Type B pancreatic cell (in vitro differentiated cells): ENCODE data around the gene PER3. TPM values are rescaled to one million over a fixed set of nuclear protein-coding genes. Genes with fewer than 3 reads are reported as not detected.
A peak's percentile ranks its signal among the peaks of the same experiment; 100 is the strongest.

Source experiments
- DNase-seq: peaks from one replicate; pipeline ENCODE4 v3.0.0; 2021; ENCODE audit warnings: mixed read lengths; ENCODE audit not compliant: unreplicated experiment; ENCODE audit errors: extremely low spot score
- H3K27ac Mint-ChIP-seq: 2 replicates; pipeline ENCODE4 v1.8.0; 2021; ENCODE audit warnings: mild to moderate bottlenecking, mixed read lengths
- H3K27me3 Mint-ChIP-seq: 2 replicates; pipeline ENCODE4 v1.8.0; 2021; ENCODE audit warnings: mixed read lengths
- H3K36me3 Mint-ChIP-seq: 2 replicates; pipeline ENCODE4 v1.8.0; 2021; ENCODE audit warnings: mixed read lengths
- H3K4me1 Mint-ChIP-seq: one replicate; pipeline ENCODE4 v1.8.0; 2021; ENCODE audit warnings: mixed read lengths; ENCODE audit not compliant: unreplicated experiment
- H3K4me3 Mint-ChIP-seq: 2 replicates; pipeline ENCODE4 v1.8.0; 2021; ENCODE audit warnings: mild to moderate bottlenecking, mixed read lengths
- H3K9me3 Mint-ChIP-seq: 2 replicates; pipeline ENCODE4 v1.8.0; 2021; ENCODE audit warnings: mixed read lengths
- total RNA-seq: library from RNA; stranded (reverse); gene quantifications from 2 replicates; pipeline ENCODE4 v1.2.1, GENCODE V29; 2021; ENCODE audit warnings: low replicate concordance
- TF ChIP-seq, protein P1 (sequence below): fragments of 200-600 bp; sonication (generic); conservative IDR thresholded peaks from 2 replicates; pipeline ENCODE4 v1.5.0; 2021; ENCODE audit warnings: antibody characterized with exemption, mild to moderate bottlenecking

Gene PER3
- total RNA-seq, 1 donor from 2014 or later, result 7.1 TPM

DNA sequence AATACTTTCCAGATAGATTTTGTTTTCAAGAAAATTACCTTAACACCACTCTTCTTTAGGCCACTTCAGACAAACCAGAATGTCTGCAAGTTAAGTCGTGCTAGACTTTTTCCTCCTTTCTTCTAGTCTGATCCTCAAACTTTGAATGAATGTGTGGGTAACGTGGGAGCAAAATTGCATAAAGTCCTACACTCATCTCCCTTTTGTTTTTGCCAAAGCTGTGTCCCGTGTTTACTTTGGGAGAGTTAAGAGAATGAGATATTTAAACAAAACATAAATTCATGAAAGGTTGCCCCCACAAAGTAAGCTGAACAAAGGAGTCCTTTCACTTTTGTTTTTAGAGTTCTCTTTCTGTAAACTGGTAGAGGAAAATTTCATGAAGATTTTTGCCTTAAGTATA is 29.9 kb upstream of the PER3 start:
- Mint-ChIP-seq H3K4me1 (peaks cover 28% of the 10 kb centered on the region), H3K9me3 (no peaks in the 10 kb centered on the region), H3K4me3 (no peak overlapping the region), H3K27ac (no peak overlapping the region), H3K27me3 (no peaks in the 10 kb centered on the region), H3K36me3 (no peaks in the 10 kb centered on the region)
- DNase-seq, result no peak
- TF ChIP-seq, protein P1, sequence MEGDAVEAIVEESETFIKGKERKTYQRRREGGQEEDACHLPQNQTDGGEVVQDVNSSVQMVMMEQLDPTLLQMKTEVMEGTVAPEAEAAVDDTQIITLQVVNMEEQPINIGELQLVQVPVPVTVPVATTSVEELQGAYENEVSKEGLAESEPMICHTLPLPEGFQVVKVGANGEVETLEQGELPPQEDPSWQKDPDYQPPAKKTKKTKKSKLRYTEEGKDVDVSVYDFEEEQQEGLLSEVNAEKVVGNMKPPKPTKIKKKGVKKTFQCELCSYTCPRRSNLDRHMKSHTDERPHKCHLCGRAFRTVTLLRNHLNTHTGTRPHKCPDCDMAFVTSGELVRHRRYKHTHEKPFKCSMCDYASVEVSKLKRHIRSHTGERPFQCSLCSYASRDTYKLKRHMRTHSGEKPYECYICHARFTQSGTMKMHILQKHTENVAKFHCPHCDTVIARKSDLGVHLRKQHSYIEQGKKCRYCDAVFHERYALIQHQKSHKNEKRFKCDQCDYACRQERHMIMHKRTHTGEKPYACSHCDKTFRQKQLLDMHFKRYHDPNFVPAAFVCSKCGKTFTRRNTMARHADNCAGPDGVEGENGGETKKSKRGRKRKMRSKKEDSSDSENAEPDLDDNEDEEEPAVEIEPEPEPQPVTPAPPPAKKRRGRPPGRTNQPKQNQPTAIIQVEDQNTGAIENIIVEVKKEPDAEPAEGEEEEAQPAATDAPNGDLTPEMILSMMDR, result no peak

DNA sequence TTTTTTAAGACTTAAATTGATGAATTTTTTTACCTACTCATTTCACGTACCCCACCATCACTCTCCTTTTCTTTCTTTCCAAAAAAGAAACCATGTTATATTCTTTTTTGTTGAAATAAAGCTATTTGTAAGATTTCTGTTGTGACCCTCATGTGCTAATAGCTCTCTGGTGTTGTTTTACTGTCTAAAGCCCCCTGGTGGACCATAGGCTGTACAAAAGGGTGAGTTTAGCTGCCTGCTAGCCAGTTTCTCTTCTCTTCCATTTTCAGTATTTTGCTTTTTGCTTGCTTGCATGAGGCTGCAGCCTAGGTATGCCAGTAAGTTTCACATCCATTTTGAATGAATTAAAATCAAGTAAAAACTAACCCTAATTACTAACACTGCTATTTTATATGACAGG is 28.6 kb upstream of the PER3 start:
- no peaks in the 10 kb centered on the region for H3K27me3 Mint-ChIP-seq
- H3K27ac Mint-ChIP-seq, result no peak overlapping the region
- H3K4me1 Mint-ChIP-seq, result peaks cover 28% of the 10 kb centered on the region
- H3K9me3 Mint-ChIP-seq, result no peaks in the 10 kb centered on the region
- no peaks in the 10 kb centered on the region for H3K36me3 Mint-ChIP-seq
- no peak overlapping the region for H3K4me3 Mint-ChIP-seq
- no peak for DNase-seq
- TF ChIP-seq, protein P1, result peak; percentile 76

DNA sequence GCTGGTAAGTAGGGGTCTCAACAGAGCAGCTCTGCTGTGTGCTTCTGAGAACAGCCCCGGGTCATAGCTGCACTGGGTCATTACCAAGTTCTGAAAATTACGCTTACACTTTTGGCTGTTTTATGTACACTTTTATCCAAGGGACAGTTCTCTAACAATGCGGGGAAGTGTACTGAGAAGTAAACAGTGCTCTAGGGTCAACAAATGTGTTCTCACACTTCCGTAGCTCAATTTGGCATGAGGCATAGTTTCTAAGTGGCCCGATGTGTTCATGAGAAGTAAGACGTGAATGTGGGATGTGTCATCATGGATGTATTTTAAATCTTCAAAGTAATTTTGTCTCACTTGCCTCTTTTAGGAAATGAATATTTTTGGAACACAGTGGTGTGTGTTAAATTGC is 23.8 kb upstream of the PER3 start:
- Mint-ChIP-seq H3K4me3 (no peak overlapping the region), H3K4me1 (peaks cover 5% of the 10 kb centered on the region), H3K9me3 (no peaks in the 10 kb centered on the region), H3K27me3 (no peaks in the 10 kb centered on the region), H3K36me3 (no peaks in the 10 kb centered on the region), H3K27ac (no peak overlapping the region)
- TF ChIP-seq, protein P1, result no peak
- no peak for DNase-seq

DNA sequence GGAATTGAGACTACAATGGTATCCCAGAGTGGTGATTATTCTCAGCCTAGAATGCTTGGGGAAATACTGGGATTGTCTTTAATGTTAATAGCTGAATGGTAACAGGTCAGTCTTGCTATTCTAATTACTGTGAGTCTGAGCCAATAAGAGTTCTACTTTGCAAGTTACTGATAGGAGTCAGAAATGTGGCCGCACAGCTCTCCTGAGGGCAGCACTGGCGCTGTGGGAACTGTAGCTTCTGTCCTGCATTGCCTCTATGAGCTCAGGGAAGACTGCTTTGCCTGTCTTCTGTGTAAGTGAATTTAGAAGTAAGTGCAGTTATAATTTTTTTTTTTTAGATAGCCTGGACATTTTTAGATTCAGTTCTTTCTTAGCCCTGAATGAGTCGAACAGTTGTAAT is 23.0 kb upstream of the PER3 start:
- no peak overlapping the region for H3K27ac Mint-ChIP-seq
- TF ChIP-seq, protein P1, result no peak
- no peaks in the 10 kb centered on the region for H3K27me3 Mint-ChIP-seq
- no peak overlapping the region for H3K4me3 Mint-ChIP-seq
- H3K9me3 Mint-ChIP-seq, result no peaks in the 10 kb centered on the region
- DNase-seq, result no peak
- no peaks in the 10 kb centered on the region for H3K36me3 Mint-ChIP-seq
- no peaks in the 10 kb centered on the region for H3K4me1 Mint-ChIP-seq

DNA sequence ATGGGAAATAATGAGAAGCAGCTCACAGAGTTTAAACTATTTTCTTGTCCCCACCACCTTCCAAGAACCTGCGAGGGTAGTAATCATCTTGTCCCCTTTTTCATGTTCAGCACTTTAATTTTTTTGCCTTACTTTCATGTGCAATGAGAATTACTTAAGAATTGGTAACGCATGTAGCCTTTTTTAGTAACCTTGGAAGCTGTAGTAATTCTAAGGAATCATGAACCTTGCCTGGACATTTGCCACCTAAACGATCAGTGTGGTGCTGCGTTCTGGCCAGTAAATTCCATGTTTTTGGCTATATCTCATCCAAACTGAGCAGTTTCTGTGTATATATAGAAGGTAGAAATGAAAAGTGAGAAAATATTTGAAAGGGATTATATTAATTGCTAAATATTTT is 16.9 kb upstream of the PER3 start:
- Mint-ChIP-seq H3K4me3 (no peak overlapping the region), H3K36me3 (peaks cover under 1% of the 10 kb centered on the region), H3K27me3 (no peaks in the 10 kb centered on the region), H3K9me3 (no peaks in the 10 kb centered on the region), H3K4me1 (peaks cover 2% of the 10 kb centered on the region), H3K27ac (no peak overlapping the region)
- DNase-seq, result no peak
- TF ChIP-seq, protein P1, result no peak

DNA sequence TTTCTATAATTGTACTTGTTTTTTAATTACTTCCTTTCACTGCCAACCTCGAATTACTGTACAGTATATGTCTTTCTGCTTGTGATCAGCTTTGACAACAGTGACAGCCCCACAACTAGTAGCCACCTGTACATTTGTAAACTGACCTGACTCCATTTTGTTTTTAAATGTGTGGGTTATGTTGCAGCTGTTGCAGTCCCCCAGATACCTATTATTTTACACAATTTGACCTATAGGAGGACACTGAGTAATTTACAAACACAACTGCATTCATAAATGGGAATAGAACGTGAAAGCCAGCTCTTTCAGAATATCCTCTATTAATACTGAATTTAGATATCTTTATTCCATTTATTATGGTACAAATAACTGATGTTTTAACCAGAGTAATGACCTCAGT is 15.5 kb upstream of the PER3 start:
- no peak overlapping the region for H3K4me3 Mint-ChIP-seq
- no peaks in the 10 kb centered on the region for H3K27me3 Mint-ChIP-seq
- H3K27ac Mint-ChIP-seq, result no peak overlapping the region
- H3K9me3 Mint-ChIP-seq, result no peaks in the 10 kb centered on the region
- TF ChIP-seq, protein P1, result no peak
- DNase-seq, result no peak
- peaks cover 14% of the 10 kb centered on the region for H3K4me1 Mint-ChIP-seq
- H3K36me3 Mint-ChIP-seq, result peaks cover 8% of the 10 kb centered on the region
